Astrocyte (in vitro differentiated cells and primary cell): Measurements from ENCODE around the gene PFKFB4. TPM values are rescaled to one million over a fixed set of nuclear protein-coding genes. Genes with fewer than 3 reads are reported as not detected.

Source experiments
- DNase-seq: peaks from one replicate; pipeline ENCODE4 v3.0.0-alpha.2; 2010; ENCODE audit warnings: low read depth
- FAIRE-seq: peaks from 2 replicates; lab custom pipeline; 2011; peaks lifted over from hg19 to GRCh38; lab: Jason Lieb, UNC
- H2AFZ ChIP-seq: 2 replicates; pipeline ENCODE4 v1.6.0; 2012; ENCODE audit warnings: low read depth, low read length, inconsistent platforms
- H3K27ac ChIP-seq: 2 replicates; pipeline ENCODE4 v1.5.1; 2011; ENCODE audit warnings: low read depth, low read length, inconsistent platforms
- H3K27me3 ChIP-seq: 2 replicates; pipeline ENCODE4 v1.6.0; 2011; ENCODE audit warnings: low read length, inconsistent platforms; ENCODE audit not compliant: insufficient read depth
- H3K36me3 ChIP-seq: 2 replicates; pipeline ENCODE4 v1.5.1; 2011; ENCODE audit warnings: low read length, inconsistent platforms; ENCODE audit not compliant: insufficient read depth
- H3K4me1 ChIP-seq: 2 replicates; pipeline ENCODE4 v1.5.1; 2011; ENCODE audit warnings: low read length, inconsistent platforms; ENCODE audit not compliant: insufficient read depth
- H3K4me2 ChIP-seq: 2 replicates; pipeline ENCODE4 v1.6.0; 2012; ENCODE audit warnings: low read length, inconsistent platforms
- H3K4me3 ChIP-seq: 2 replicates; pipeline ENCODE4 v1.5.1; 2011; ENCODE audit warnings: low read depth, mild to moderate bottlenecking, low read length, inconsistent platforms; ENCODE audit not compliant: insufficient read depth
- H3K79me2 ChIP-seq: 2 replicates; pipeline ENCODE4 v1.6.0; 2012; ENCODE audit warnings: mild to moderate bottlenecking, low read length, inconsistent platforms; ENCODE audit not compliant: insufficient read depth
- H3K9ac ChIP-seq: 2 replicates; pipeline ENCODE4 v1.6.0; 2012; ENCODE audit warnings: mild to moderate bottlenecking, low read length, inconsistent platforms
- H3K9me3 ChIP-seq: 2 replicates; pipeline ENCODE4 v1.5.1; 2012; ENCODE audit warnings: low read depth, mild to moderate bottlenecking, low read length, inconsistent platforms; ENCODE audit not compliant: insufficient read depth
- H4K20me1 ChIP-seq: 2 replicates; pipeline ENCODE4 v1.6.0; 2012; ENCODE audit warnings: low read length, inconsistent platforms; ENCODE audit not compliant: insufficient read depth
- H3K27ac Mint-ChIP-seq: one replicate; pipeline ENCODE4 v1.8.0; 2021; ENCODE audit warnings: mild to moderate bottlenecking, mixed read lengths; ENCODE audit not compliant: unreplicated experiment
- H3K27me3 Mint-ChIP-seq: one replicate; pipeline ENCODE4 v1.8.0; 2021; ENCODE audit warnings: low read depth, mixed read lengths; ENCODE audit not compliant: unreplicated experiment
- H3K36me3 Mint-ChIP-seq: one replicate; pipeline ENCODE4 v1.8.0; 2021; ENCODE audit warnings: low read depth, mixed read lengths; ENCODE audit not compliant: unreplicated experiment
- H3K4me1 Mint-ChIP-seq: one replicate; pipeline ENCODE4 v1.8.0; 2021; ENCODE audit warnings: low read depth, mixed read lengths; ENCODE audit not compliant: unreplicated experiment
- H3K4me3 Mint-ChIP-seq: one replicate; pipeline ENCODE4 v1.8.0; 2021; ENCODE audit warnings: mild to moderate bottlenecking, moderate library complexity, mixed read lengths; ENCODE audit not compliant: unreplicated experiment
- H3K9me3 Mint-ChIP-seq: one replicate; pipeline ENCODE4 v1.8.0; 2021; ENCODE audit warnings: mild to moderate bottlenecking, mixed read lengths; ENCODE audit not compliant: unreplicated experiment
- CTCF ChIP-seq: IDR thresholded peaks from 2 replicates; pipeline ENCODE4 v1.5.1; 2011; ENCODE audit warnings: low read depth, mild to moderate bottlenecking, inconsistent platforms, low read length, moderate library complexity; ENCODE audit not compliant: insufficient read depth
- EZH2 ChIP-seq: IDR thresholded peaks from 2 replicates; pipeline ENCODE4 v1.6.1; 2012; ENCODE audit warnings: mild to moderate bottlenecking, low read length, inconsistent platforms; ENCODE audit not compliant: insufficient read depth
- total RNA-seq: library from RNA; stranded (reverse); gene quantifications from 2 replicates; pipeline ENCODE4 v1.2.1, GENCODE V29; 2021

The PFKFB4 gene
- total RNA-seq, 1 donor from 2014 or later: 27.8 TPM

GRCh38 chr3:48588230-48588629, 31.6 kb upstream of the PFKFB4 start:
- no peak for DNase-seq
- no peak for FAIRE-seq
- Histone ChIP-seq H4K20me1 (peaks cover 73% of the 10 kb centered on the region), H3K4me3 (no peak overlapping the region), H3K36me3 (peaks cover 9% of the 10 kb centered on the region), H3K27ac (no peak overlapping the region), H3K4me2 (no peak overlapping the region), H2AFZ (no peak overlapping the region), H3K27me3 (no peaks in the 10 kb centered on the region), H3K9me3 (no peaks in the 10 kb centered on the region), H3K79me2 (peaks cover 36% of the 10 kb centered on the region), H3K4me1 (peaks cover 7% of the 10 kb centered on the region), H3K9ac (no peak overlapping the region)
- H3K27ac Mint-ChIP-seq: no peak overlapping the region
- peaks cover 2% of the 10 kb centered on the region for H3K9me3 Mint-ChIP-seq
- H3K4me3 Mint-ChIP-seq: no peak overlapping the region
- no peak for TF ChIP-seq EZH2
- TF ChIP-seq CTCF: no peak
- H3K4me1 Mint-ChIP-seq: no peaks in the 10 kb centered on the region
- peaks cover 42% of the 10 kb centered on the region for H3K36me3 Mint-ChIP-seq
- peaks cover 14% of the 10 kb centered on the region for H3K27me3 Mint-ChIP-seq

- H3K79me2 ChIP-seq: peaks cover 30% of the 10 kb centered on the region
- Mint-ChIP-seq H3K4me1 (no peaks in the 10 kb centered on the region), H3K27me3 (peaks cover 15% of the 10 kb centered on the region), H3K9me3 (peaks cover under 1% of the 10 kb centered on the region), H3K27ac (no peak overlapping the region), H3K4me3 (no peak overlapping the region), H3K36me3 (peaks cover 38% of the 10 kb centered on the region)
- TF ChIP-seq CTCF (no peak), EZH2 (no peak)
- H2AFZ ChIP-seq: no peak overlapping the region
- no peak overlapping the region for H3K4me2 ChIP-seq
- H3K36me3 ChIP-seq: peaks cover 10% of the 10 kb centered on the region
- H3K4me3 ChIP-seq: no peak overlapping the region
- H3K27ac ChIP-seq: no peak overlapping the region
- FAIRE-seq (no peak), DNase-seq (no peak)
- peaks cover 2% of the 10 kb centered on the region for H3K4me1 ChIP-seq
- H4K20me1 ChIP-seq: peaks cover 74% of the 10 kb centered on the region
- H3K27me3 ChIP-seq: no peaks in the 10 kb centered on the region
- H3K9ac ChIP-seq: no peak overlapping the region
- no peaks in the 10 kb centered on the region for H3K9me3 ChIP-seq
These were observed 31.1 kb upstream of the PFKFB4 start for GRCh38 chr3:48587686-48588085.

- H3K36me3 ChIP-seq: peaks cover 18% of the 10 kb centered on the region
- H3K4me2 ChIP-seq: no peak overlapping the region
- H3K4me3 ChIP-seq: no peak overlapping the region
- peaks cover 61% of the 10 kb centered on the region for H4K20me1 ChIP-seq
- H3K9me3 Mint-ChIP-seq: no peaks in the 10 kb centered on the region
- no peaks in the 10 kb centered on the region for H3K9me3 ChIP-seq
- H3K79me2 ChIP-seq: peaks cover 10% of the 10 kb centered on the region
- no peak for TF ChIP-seq CTCF
- no peak for TF ChIP-seq EZH2
- no peaks in the 10 kb centered on the region for H3K27me3 ChIP-seq
- FAIRE-seq (no peak), DNase-seq (no peak)
- no peak overlapping the region for H3K27ac Mint-ChIP-seq
- no peak overlapping the region for H3K4me3 Mint-ChIP-seq
- H3K36me3 Mint-ChIP-seq: peaks cover 44% of the 10 kb centered on the region
- no peak overlapping the region for H3K27ac ChIP-seq
- no peaks in the 10 kb centered on the region for H3K4me1 ChIP-seq
- peaks cover 15% of the 10 kb centered on the region for H3K27me3 Mint-ChIP-seq
- no peak overlapping the region for H3K9ac ChIP-seq
- H2AFZ ChIP-seq: no peak overlapping the region
- H3K4me1 Mint-ChIP-seq: no peaks in the 10 kb centered on the region
These were observed 28.8 kb upstream of the PFKFB4 start for GRCh38 chr3:48585411-48585810.
